ENCODE results near the gene SOX6.
"Not testable (repeated sequence)": the region's sequence is repeated elsewhere in the genome, so short reads cannot be mapped to it uniquely, and the experiment has no call there.

The SOX6 gene

GRCh38 chr11:16041207-16041606, 315.1 kb downstream of the SOX6 start:
- DNase-seq (ENCODE audit: low read depth in 3 of 3): no peak

GRCh38 chr11:16040151-16040550, 316.2 kb downstream of the SOX6 start:
- DNase-seq (ENCODE audit: low read depth in 3 of 3): no peak

- no peak for DNase-seq (ENCODE audit: low read depth in 3 of 3)
Measured at GRCh38 chr11:16037179-16037578, 319.2 kb downstream of the SOX6 start.

- DNase-seq (ENCODE audit: low read depth in 3 of 3): no peak
Measured at GRCh38 chr11:16036218-16036617, 320.1 kb downstream of the SOX6 start.

GRCh38 chr11:16034074-16034473, 322.3 kb downstream of the SOX6 start:
- no peak for DNase-seq (ENCODE audit: low read depth in 3 of 3)

GRCh38 chr11:16032974-16033373, 323.4 kb downstream of the SOX6 start:
- no peak for DNase-seq (ENCODE audit: low read depth in 3 of 3)

GRCh38 chr11:16031210-16031609, 325.1 kb downstream of the SOX6 start:
- no peak for DNase-seq (ENCODE audit: low read depth in 3 of 3)

- no peak for DNase-seq (ENCODE audit: low read depth in 3 of 3)
Measured at GRCh38 chr11:16030664-16031063, 325.7 kb downstream of the SOX6 start.

- not testable (repeated sequence) for DNase-seq (ENCODE audit: low read depth in 3 of 3)
Measured at GRCh38 chr11:16029151-16029550, 327.2 kb downstream of the SOX6 start.

- no peak for DNase-seq (ENCODE audit: low read depth in 3 of 3)
Measured at GRCh38 chr11:16028419-16028818, 327.9 kb downstream of the SOX6 start.

- no peak for DNase-seq (ENCODE audit: low read depth in 3 of 3)
Measured at GRCh38 chr11:16027621-16028020, 328.7 kb downstream of the SOX6 start.

GRCh38 chr11:16026849-16027248, 329.5 kb downstream of the SOX6 start:
- no peak for DNase-seq (ENCODE audit: low read depth in 3 of 3)

GRCh38 chr11:16018931-16019330, 337.4 kb downstream of the SOX6 start:
- DNase-seq (ENCODE audit: low read depth in 3 of 3): no peak

GRCh38 chr11:16016468-16016829, 339.9 kb downstream of the SOX6 start:
- DNase-seq (ENCODE audit: low read depth in 3 of 3): no peak

GRCh38 chr11:16015741-16016467, 340.4 kb downstream of the SOX6 start:
- no peak for DNase-seq (ENCODE audit: low read depth in 3 of 3)

- DNase-seq (ENCODE audit: low read depth in 3 of 3): no peak
Measured at GRCh38 chr11:16013649-16014275, 342.6 kb downstream of the SOX6 start.

- DNase-seq (ENCODE audit: low read depth in 3 of 3): no peak
Measured at GRCh38 chr11:16013242-16013641, 343.1 kb downstream of the SOX6 start.

GRCh38 chr11:16012125-16012751, 344.1 kb downstream of the SOX6 start:
- no peak for DNase-seq (ENCODE audit: low read depth in 3 of 3)

GRCh38 chr11:16011396-16011795, 344.9 kb downstream of the SOX6 start:
- DNase-seq (ENCODE audit: low read depth in 3 of 3): no peak

GRCh38 chr11:16009021-16009420, 347.3 kb downstream of the SOX6 start:
- no peak for DNase-seq (ENCODE audit: low read depth in 3 of 3)

GRCh38 chr11:16007514-16007913, 348.8 kb downstream of the SOX6 start:
- DNase-seq (ENCODE audit: low read depth in 3 of 3): no peak

- no peak for DNase-seq (ENCODE audit: low read depth in 3 of 3)
Measured at GRCh38 chr11:16002942-16003341, 353.4 kb downstream of the SOX6 start.

GRCh38 chr11:16001899-16002426, 354.4 kb downstream of the SOX6 start:
- no peak for DNase-seq (ENCODE audit: low read depth in 3 of 3)

All from stimulated activated CD4-positive, alpha-beta T cell treated with anti-CD3 and anti-CD28 coated beads, TNF-alpha, amount 100 ng/mL, for 24 hours (primary cell).